Measurements from ENCODE around the gene SMAD1. TPM values are rescaled to one million over a fixed set of nuclear protein-coding genes. Genes with fewer than 3 reads are reported as not detected.

SMAD1 gene
- total RNA-seq, 1 donor = 36.0 TPM

GRCh38 chr4:145492376-145492775, 10.7 kb downstream of the SMAD1 start:
- TF ChIP-seq CTCF (IDR thresholded peaks at IDR 0.05; ENCODE audit: insufficient read depth, low read length) = no peak
- DNase-seq (ENCODE audit: low read depth) = no peak
- no peak overlapping the region for H3K4me3 ChIP-seq (ENCODE audit: low read depth, low read length)

DNA sequence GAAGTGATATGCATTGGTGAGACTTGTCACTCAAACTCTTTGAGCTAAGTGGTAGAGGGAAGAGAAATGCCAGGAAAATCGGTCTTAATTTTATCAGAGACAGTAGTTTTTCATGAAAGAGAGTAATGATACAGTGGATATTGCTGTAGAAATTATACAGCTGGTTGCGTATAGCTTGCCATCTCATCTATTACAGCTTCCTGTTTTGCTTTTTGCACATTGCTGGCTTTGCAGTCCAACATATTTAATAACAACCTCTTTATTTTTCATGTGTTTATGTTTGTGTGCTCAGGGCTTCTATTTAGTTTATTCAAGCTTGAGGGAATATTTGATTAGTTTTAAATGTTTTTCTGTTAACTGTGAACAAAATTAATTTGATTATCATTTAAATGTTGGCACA, 11.5 kb downstream of the SMAD1 start:
- no peak for DNase-seq (ENCODE audit: low read depth)
- TF ChIP-seq CTCF (IDR thresholded peaks at IDR 0.05; ENCODE audit: insufficient read depth, low read length) = no peak
- H3K4me3 ChIP-seq (ENCODE audit: low read depth, low read length) = no peak overlapping the region

GRCh38 chr4:145494666-145495270, 13.1 kb downstream of the SMAD1 start:
- no peak for DNase-seq (ENCODE audit: low read depth)
- no peak overlapping the region for H3K4me3 ChIP-seq (ENCODE audit: low read depth, low read length)
- no peak for TF ChIP-seq CTCF (IDR thresholded peaks at IDR 0.05; ENCODE audit: insufficient read depth, low read length)

GRCh38 chr4:145496292-145496691, 14.6 kb downstream of the SMAD1 start:
- no peak for TF ChIP-seq CTCF (IDR thresholded peaks at IDR 0.05; ENCODE audit: insufficient read depth, low read length)
- no peak for DNase-seq (ENCODE audit: low read depth)
- H3K4me3 ChIP-seq (ENCODE audit: low read depth, low read length) = no peak overlapping the region

GRCh38 chr4:145497199-145498149, 15.8 kb downstream of the SMAD1 start:
- TF ChIP-seq CTCF (IDR thresholded peaks at IDR 0.05; ENCODE audit: insufficient read depth, low read length) = no peak
- H3K4me3 ChIP-seq (ENCODE audit: low read depth, low read length) = no peak overlapping the region
- DNase-seq (ENCODE audit: low read depth) = no peak

DNA sequence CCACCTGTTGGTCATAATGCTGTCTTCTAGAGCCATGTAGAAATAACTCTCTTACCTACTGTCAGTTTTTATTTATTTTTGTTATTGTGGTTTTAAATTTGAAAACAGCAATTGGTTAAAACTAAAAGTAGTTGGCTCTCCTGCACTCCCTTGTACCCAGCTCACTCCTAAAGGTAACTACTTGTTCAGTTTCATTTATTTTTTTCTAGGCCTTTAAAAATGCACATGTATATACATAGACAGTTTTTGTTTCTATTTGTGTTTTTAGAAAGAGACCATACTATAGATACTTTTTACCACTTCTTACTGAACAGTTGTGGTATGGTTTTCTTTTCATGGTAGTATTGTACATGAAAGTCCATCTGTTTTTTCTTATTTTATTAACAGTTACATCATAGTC, 16.8 kb downstream of the SMAD1 start:
- H3K4me3 ChIP-seq (ENCODE audit: low read depth, low read length) = no peak overlapping the region
- TF ChIP-seq CTCF (IDR thresholded peaks at IDR 0.05; ENCODE audit: insufficient read depth, low read length) = no peak
- DNase-seq (ENCODE audit: low read depth) = no peak
